MV-4-11 (cell line): ENCODE data around the gene SLC29A2.

Experiments
- DNase-seq: peaks from one replicate; lab custom pipeline; 2025; lab: John Stamatoyannopoulos, UW

SLC29A2 gene

DNA sequence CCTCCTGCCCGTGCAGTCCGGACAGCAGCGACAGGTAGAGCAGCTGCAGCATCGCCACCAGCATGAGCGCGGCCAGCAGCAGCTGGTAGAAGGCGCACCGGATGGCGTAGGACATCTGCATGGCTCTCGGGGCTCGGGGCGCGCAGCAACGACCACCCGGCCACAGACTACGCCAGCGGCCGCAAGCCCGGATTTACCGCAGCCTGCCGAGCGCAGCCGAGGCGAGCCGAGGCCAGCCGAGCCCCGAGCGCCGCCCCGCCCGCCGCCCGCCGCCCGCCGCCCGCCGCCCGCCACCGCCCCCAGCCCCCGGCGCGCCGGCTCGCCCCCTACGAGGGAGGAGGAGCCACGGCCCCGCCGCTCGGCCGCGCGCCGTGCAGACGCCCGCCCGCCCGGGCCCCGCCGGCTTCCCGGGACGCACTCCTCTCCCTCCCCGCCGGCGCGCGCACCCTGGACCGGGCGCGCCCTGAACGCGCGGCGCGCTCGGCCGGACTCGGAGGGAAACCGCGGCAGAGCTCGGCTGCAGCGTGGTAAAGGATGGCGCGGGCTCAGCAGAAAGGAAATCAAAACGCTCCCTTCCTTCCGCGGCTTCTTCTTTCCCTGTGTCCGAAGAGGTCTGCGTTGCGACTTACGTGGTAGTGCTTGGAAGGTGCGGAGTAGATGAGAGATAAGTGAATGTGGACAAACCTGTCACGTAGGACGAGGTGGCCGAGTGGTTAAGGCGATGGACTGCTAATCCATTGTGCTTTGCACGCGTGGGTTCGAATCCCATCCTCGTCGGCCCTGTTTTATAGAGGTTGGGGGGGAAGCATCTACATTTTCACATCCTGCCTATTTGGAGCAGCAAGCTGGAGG lies 23.9 kb downstream of the SLC29A2 start, which contains the start of gene B4GAT1:
TSS of gene B4GAT1 (minus strand) at position 205 of the 852 bp plus-strand sequence. CDS start at position 121, 84 bp downstream.
- peak; percentile 76 for DNase-seq

DNA sequence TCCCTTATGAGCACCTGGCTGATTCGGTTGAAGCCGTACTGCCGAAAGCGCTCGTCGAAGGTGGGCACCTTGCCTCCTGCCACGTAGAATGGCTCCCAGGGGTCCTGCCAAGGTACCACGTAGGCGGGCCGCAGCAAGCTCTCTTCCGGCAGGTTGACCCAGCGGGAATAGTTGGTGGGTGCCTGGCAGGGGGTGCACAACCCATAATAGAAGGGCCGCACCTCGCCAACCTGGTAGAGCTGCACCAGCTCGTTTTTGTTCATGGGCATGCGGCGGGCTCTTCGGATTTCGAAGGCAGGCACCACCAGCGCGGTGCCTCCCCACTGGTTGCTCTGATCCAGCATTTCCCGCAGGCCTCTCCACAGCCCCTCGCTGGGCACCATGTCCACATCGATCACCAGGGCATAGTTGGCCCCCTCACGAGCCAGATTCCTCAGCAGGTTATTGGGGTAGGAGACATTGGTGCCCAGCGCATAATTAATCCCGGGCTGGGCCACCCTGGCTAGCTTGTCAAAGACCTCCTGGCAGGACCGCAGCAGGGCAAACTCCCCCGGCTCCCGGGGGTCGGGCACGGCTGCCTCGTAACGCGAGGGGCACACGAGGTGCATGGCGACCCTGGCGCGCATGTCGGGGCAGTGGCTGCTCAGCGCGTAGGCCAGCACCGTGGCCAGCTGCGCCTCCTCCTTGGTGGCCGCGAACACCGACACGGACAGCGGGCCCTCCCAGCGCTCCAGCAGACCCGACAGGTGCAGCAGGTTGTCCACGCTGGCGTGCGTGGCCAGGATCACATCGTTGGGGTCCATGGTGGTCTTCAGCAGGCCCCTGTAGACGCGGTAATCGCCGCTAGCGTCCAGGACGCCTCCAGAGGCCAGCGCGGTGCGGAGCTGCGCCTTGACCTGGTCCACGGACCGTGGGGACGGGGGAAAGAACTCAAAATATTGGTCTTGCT lies 24.8 kb downstream of the SLC29A2 start:
- DNase-seq = no peak

DNA sequence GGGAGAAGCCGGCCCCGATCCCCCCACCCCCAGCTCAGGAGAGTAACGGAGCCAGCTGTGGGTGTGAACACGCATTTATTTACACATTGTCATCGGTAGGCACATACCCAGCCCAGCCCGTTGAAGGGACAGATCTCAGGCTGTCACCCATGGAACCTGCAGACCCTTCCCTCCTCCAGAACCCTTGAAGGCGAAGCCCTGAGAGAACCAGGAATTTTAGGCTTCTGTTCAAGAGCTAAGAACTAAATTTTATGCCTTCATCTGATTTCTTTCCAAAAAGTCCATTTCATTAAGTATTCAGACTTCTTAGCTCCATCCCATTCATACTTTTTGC lies 26.3 kb downstream of the SLC29A2 start:
- DNase-seq = no peak

DNA sequence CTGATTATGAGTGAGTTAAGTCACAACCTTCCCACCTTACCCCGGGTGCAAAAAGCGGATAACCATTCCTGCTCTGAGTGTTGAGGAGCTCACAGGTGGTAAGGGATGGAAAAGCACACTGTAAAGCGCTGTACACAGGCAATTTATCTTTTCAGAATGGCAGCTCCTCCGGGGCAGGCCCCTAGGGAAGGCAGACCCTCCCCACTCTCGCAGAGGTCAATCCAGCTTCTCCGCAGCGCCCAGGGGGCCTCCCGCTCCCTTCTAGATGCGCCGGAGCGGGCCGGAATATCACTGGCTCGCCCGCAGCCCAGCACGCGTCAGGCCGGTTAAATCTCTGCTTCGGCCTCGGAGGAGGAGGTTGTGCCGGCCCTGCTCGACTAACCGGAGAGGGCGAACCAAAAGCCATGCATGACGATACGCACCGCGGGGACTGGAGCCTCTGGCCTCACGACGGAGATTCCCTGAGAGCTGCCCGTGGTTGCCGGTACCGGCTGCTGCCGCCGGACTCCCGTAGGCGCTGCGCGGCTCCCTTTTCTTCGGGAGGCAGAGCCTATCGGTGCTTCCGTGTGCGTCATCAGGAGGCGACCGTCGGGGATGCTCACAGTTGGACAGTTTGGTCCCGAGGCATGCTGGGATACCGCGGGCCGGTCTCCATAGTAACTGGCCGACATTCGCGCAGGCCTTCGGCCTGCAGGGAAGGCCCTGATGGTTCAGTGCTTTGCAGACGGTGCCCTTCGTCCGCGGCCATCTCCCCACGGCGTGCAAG lies 26.8 kb downstream of the SLC29A2 start, which contains the start of gene BRMS1:
TSS of gene BRMS1 (minus strand) at position 555 of the 766 bp plus-strand sequence. CDS start 2,870 bp downstream, outside the sequence.
- peak; percentile 95 for DNase-seq

DNA sequence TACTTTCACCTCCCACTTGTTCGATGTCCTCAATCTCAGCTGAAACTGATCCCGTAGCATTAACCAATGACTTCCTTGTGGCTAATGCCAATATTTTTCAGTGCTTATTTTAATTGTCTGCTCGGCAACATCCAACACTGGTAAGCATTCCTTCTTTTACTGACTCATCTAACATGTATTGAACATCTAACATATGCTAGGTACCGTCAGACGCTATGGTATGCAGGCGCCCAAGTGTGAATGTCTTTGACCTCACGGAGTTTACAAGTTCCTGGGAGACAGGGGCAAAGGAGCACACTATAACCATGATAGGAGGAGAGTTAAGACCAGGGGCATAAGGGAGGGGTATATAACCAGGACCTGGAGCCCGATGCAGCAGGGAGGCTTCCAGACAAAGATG lies 28.4 kb downstream of the SLC29A2 start:
- DNase-seq = no peak

DNA sequence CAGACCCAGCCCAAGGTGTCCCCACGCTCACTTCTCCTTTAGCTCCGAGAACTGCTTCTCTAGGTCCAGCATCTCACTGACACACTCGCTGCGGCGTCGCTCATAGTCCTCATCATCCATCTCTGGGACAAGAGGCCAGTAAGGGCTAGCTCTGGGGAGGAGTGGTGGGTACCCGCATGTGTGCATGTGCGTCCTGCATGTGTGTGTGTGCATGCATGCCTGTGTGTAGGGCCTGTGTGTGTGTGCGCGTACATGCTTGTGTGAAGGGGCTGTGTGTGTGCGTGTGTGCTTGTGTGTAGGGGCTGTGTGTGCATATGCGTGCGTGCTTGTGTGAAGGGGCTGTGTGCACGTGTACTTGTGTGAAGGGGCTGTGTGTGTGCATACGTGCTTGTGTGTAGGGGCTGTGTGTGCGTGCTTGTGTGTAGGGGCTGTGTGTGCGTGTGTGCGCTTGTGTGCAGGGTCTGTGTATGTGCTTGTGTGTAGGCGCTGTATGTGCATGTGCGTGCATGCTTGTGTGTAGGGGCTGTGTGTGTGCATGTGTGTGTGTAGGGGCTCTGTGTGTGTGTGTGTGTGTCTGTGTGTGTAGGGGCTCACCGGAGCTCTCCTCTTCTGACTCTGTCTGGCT lies 29.9 kb downstream of the SLC29A2 start:
- no peak for DNase-seq

DNA sequence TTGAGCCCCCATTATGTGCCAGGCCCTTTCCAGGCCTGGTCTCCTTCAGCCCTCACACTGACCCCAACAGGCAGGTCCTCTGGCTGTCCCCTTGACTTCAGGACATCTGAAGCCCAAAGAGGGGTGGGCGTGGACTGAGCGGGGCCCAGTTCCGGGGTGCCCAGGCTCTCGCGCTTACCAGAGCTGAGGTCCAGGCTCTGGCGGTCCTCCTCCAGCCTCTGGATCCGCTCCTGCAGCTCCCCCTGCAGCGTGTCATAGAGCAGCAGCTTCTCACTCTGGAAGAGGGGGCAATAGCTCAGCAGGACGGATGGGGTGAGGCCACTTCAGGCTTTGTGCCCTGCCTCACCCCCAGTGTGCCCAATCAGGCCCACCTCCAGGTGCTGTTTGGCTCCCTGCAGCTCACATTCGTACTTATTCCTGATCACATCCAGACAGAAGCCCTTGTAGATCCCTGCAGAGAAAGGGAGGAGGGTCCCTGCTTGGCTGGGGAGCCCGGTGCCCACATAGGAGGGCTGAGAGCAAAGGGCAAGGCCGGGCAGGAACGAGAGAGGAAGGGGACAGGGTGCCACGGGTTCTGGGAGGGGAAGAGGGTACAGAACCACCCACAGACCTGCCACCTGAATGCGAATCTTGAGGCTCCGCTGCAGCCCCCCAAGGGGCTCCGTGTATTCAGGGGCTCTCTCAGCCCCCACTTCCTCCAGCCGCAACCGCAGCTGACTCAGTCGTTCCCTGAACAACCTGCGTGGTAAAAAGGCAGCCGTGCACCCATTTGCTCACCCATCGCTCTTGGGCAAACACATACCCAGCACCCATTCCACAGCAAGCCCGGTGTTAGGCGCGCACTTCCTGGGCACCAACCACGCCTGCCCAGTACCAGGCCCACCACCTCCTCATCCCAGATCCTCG lies 30.7 kb downstream of the SLC29A2 start:
- no peak for DNase-seq

DNA sequence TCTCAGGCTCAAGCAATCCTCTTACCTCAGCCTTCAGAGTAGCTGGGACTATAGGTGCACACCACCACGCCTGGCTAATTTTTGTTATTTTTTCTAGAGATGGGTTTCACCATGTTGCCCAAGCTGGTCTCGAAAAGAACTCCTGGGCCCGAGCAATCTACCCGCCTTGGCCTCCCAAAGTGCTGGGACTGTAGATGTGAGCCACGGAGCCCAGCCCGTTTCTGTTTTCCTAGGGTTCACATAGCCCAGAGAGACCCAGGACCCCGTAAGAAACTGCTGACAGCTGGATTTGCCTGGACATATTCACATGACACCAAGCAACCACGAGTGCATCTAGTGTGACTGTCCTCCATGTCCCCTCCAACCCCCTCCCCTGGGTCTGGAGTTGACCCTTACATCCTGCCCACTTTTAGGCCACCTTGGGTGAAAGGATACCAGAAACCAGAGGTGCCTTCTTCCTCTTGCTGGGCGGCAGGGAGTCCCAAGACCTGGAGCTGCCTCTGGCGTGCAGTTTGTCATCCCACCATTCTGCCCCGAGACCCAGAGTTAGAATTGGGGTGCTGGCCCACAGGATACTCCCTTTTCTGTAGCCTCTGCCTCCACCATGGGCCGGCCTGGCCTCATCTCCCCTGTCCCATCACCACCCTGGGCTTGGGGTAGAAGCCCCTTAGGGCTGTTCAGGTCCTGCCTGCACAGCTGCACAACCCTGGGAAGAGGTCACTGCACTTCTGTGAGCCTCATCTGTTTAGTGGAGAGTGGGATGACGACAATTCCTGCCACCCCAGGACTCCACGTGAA lies 31.7 kb downstream of the SLC29A2 start:
- DNase-seq = no peak

DNA sequence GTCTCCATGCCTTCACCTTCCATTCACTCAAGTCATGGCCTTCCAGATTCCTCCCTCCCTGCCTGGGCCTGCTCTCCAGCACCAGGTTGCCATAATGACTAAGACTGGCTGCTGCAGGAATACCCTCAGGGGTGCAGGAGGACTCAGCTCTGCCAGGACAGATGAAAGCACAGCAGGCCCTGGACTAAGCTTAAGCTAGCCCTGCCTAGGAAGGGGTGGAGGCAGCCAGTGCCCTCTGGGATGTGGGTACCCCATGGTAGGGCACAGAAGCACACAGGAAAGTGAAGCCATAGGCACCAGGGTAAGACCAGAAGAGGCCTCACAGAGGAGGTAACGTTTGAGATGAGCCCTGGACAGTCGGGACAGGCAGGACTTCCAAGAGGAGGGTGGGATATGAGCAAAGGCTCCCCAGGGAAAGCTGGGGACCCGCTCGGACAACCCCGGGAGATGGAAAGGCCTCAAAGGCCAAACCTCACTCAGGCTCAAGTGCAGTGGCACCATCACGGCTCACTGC lies 32.3 kb downstream of the SLC29A2 start:
- DNase-seq = no peak

DNA sequence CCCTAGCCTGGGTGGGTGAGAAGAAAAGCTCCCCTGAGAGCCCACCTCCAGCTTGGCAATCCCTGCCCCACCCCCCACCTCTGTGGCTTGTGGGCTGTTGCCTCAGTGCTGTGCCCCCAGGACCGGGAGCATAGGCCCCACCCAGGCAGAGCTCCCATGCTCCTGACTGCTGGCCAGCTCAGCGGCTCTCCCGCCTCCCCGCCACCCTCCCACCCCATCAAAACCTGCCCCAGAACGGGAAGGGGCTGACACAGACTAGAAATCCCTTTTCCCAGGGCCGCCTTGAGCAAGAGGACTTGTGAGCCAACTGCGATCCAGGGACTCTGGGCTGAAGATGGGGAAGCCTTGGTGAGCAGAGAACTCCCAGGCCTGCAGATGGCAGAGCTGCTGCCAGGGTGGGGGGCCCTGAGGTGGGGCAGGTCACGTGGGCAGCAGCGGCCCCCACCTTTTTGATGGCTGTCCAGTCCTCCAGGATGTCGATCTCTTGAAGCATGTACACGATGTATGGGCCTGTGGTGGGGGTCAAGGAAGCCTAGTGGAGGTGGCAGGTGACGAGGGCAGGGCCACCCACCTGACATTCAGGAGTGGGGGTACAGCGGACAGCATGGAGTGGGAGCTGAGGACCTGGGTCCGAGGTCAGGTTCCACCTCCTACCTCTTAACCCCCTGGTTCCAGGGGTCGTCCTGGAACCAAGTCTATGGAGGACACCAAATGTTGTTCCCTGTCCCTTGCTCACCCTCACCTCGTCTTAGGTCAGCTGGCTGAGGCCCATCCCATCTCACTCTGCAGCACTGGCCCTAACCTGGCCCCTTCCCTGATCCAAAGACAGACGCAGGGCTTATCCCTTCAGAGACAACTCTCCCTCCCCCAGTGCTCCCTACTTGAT lies 33.0 kb downstream of the SLC29A2 start:
- DNase-seq = no peak

DNA sequence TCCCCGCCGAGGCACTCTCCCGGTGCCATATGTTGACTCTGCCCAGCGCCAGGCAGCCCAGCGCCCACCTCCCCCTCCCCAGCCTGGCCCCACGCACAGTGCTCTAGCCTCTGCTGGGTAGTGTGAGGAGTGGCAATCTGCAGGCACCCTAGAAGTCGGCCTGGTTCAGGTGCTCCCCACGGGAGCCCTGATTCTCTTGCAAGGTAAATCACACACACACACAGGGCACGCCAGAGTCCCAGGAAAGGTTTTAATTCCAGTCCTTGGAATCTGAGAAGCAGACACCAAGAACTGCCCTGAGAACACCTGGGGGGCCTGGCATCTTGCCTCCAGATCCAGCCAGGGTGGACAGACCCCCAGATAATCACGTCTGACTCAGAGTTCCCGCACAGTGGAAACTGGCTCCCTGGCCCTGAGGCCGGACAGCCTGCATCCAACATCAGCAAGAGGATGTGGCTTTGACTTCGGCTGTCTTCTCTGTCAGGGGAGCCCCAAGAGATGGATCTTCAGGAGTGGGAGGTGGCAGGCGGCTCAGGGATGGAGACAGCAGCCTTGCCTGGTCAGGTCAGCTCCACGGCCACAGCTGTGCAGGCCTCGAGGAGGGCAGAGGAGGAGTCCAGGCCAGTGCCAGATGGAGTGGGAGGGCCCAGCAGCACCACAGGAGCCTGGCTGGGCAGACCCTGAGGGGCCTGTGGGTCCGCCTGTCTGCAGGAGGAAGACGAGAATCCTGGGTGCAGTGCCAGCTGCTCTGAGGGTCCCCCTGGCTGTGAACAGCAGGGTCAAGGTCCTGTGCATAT lies 34.3 kb downstream of the SLC29A2 start:
- no peak for DNase-seq

DNA sequence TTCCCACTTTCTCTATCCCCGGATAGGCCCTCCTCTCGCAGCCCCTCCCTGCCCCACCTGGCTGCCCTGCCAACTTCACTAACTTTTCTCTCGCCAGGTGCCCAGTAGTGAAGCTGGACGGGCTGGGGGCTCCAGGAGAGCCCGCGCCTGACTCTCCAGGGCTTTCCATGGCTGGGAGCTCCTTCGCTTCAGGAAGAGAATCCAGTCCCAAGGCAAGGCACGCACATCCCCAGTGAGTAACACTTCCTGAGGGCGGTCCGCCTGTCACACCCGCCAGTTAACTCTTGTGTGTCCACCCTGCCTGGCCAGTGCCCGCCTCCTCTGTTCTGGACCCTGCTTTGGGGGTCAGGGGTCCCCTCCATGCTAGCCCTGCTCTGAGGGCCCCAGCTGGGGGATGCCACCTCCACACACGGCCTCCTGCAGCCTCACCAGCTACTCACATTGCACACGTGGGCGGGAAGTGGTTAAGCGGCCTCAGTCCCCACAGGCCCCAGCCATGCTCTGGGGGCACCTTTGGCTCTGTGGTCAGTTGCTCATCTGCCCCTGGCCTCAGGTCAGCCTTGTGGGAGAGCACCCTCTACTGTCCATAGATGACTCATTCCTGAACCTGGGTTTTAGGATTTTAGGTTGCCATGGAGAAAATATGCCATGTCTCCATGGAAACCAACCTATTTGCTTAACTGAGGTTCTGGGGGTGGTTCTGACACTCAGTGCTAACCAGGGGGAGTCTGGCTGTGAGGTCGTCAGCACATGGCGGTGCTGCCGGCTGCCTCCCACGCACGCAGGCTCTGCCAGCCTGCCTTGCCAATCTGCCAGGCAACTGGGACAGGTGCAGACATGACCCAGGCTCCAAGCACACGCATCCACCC lies 35.1 kb downstream of the SLC29A2 start, which contains the start of gene RIN1:
TSS of gene RIN1 (minus strand) at position 201 of the 869 bp plus-strand sequence. CDS start at position 169, 32 bp downstream.
- DNase-seq = peak; percentile 93

DNA sequence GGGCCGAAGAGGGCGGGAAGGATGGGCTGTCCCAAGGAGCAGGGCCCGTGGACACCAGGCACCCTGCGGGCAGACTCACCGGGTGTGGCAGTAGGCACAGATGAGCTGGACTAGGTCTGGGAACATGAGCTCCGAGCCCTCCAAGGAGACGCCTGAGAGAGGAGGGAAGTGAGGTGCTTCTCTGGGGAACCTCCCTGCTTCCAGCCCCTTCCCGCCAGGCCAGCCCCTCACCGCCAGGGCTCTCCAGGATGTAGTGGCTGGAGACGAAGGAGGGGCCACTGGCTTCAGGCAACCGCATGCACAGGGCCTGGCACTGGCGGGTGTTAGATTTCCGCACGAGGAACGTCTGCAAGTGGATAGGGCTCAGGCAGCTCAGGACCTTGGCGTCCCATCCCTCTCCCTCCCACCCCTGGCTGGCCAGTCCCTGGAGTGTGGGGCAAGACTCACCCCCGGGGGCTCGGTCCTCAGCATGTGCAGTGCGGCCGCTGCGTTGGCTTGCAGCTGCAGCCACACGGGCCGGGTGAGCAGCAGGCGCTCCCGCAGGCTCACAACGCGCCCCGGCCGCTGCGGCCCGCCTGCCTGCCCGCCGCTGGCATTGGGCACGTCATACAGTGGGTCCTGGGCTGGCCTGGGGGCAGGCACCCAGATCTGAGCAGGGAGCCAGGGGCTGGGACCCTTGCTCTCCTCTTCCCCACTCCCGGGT lies 35.9 kb downstream of the SLC29A2 start:
- peak; percentile 40 for DNase-seq

DNA sequence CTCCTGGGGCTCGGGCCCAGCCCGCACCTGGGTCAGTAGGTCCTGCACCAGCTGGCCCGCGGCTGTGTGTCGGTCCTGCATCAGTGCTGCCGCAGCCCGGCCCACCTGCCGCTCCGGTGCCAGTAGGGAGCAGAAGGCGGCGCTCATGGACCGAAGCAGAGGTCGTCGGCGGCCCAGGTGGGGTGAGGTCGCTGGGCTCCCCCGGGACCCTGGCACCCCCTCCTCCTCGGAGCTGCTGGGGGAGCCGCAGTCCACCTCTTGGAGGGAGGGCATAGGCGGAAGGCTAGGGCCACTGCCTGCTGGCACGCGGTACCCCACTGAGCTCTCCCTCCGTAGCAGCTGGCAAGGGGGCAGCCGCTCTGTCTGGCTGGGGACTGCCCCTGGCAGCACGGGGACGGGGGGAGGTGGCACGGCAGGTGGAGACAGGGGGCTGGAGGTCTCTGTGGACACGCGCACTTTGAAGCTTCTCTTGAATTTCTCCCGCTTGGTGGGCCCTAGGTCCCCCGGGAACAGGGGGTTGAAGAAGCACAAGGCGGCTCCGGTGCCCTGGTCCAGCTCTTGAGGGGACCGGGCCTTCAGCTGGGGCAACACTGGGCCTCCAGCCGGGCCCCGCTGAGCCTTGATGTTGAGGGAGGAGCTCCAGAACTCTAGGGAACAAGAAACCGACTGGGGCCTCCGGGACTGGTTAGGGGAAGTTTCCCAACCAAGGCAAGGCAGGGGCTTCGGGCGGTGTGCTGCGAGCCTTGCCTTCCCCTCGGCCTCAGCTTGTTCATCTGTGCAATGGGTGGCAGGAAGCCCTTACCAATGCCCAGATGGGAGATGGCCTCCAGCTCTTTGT lies 36.7 kb downstream of the SLC29A2 start:
- DNase-seq = peak; percentile 61
